OCI-LY3 (cell line): ENCODE measurements around the gene CCDC172.

Source experiments
- H2AFZ ChIP-seq: fragments of 200-600, 300-600 bp; shearing (Covaris generic); 2 replicates; pipeline ENCODE4 v1.6.0; 2014; ENCODE audit warnings: antibody characterized with exemption, low read depth, low read length
- H3K27ac ChIP-seq: fragments of 200-600, 300-600 bp; sonication (generic); 2 replicates; pipeline ENCODE4 v1.5.1; 2014; ENCODE audit warnings: mild to moderate bottlenecking, low read length, moderate library complexity, mixed read lengths
- H3K27me3 ChIP-seq: fragments of 200-600, 300-600 bp; sonication (generic); 2 replicates; pipeline ENCODE4 v1.6.1; 2014; ENCODE audit warnings: low read depth, low read length, mixed read lengths
- H3K36me3 ChIP-seq: fragments of 200-600, 300-600 bp; sonication (generic); replicated peaks from 2 replicates; pipeline ENCODE3; 2014; ENCODE audit warnings: low read depth, low read length, mixed read lengths
- H3K4me1 ChIP-seq: fragments of 300-600, 200-600 bp; sonication (generic); 2 replicates; pipeline ENCODE4 v1.6.1; 2014; ENCODE audit warnings: low read length, mixed read lengths
- H3K4me2 ChIP-seq: fragments of 200-600, 300-600 bp; sonication (generic); 2 replicates; pipeline ENCODE4 v1.6.1; 2014; ENCODE audit warnings: low read length, mixed read lengths
- H3K4me3 ChIP-seq: fragments of 300-600, 200-600 bp; sonication (generic); 2 replicates; pipeline ENCODE4 v1.5.1; 2014; ENCODE audit warnings: antibody characterized with exemption, mild to moderate bottlenecking, low read length, moderate library complexity
- H3K79me2 ChIP-seq: fragments of 300-600, 200-600 bp; shearing (Covaris generic); 2 replicates; pipeline ENCODE4 v1.6.1; 2014; ENCODE audit warnings: mild to moderate bottlenecking, low read length, mixed read lengths
- H3K9ac ChIP-seq: fragments of 300-600, 200-600 bp; shearing (Covaris generic); 2 replicates; pipeline ENCODE4 v1.6.0; 2014; ENCODE audit warnings: mild to moderate bottlenecking, low read length, moderate library complexity
- H3K9me3 ChIP-seq: fragments of 200-600, 300-600 bp; shearing (Covaris generic); 2 replicates; pipeline ENCODE4 v1.6.1; 2014; ENCODE audit warnings: low read length, mixed read lengths; ENCODE audit not compliant: insufficient read depth
- H4K20me1 ChIP-seq: fragments of 200-600, 300-600 bp; sonication (generic); 2 replicates; pipeline ENCODE4 v1.6.1; 2016; ENCODE audit warnings: low read length, mixed read lengths; ENCODE audit not compliant: insufficient read depth
- CTCF ChIP-seq: fragments of 200-600, 300-600 bp; sonication (generic); IDR thresholded peaks from 2 replicates; pipeline ENCODE4 v1.5.1; 2014; ENCODE audit warnings: antibody characterized with exemption, low read length, low read depth
- EZH2phosphoT487 ChIP-seq: fragments of 200-600 bp; shearing (Covaris generic); IDR thresholded peaks from 2 replicates; pipeline ENCODE4 v1.6.1; 2018; ENCODE audit warnings: antibody characterized with exemption, mixed run types, low read depth

The CCDC172 gene

GRCh38 chr10:116329153-116329552 is 4.9 kb downstream of the CCDC172 start:
- Histone ChIP-seq H4K20me1 (no peaks in the 10 kb centered on the region), H3K9me3 (no peaks in the 10 kb centered on the region), H3K27me3 (no peaks in the 10 kb centered on the region), H2AFZ (no peak overlapping the region), H3K4me1 (no peaks in the 10 kb centered on the region), H3K4me2 (no peak overlapping the region), H3K79me2 (no peaks in the 10 kb centered on the region), H3K4me3 (no peak overlapping the region), H3K36me3 (no peaks in the 10 kb centered on the region), H3K9ac (no peak overlapping the region), H3K27ac (no peak overlapping the region)
- TF ChIP-seq CTCF (no peak), EZH2phosphoT487 (no peak)

GRCh38 chr10:116331815-116332214 is 7.6 kb downstream of the CCDC172 start:
- no peaks in the 10 kb centered on the region for H3K4me1 ChIP-seq
- H3K9me3 ChIP-seq: no peaks in the 10 kb centered on the region
- H3K4me2 ChIP-seq: no peak overlapping the region
- no peak overlapping the region for H3K9ac ChIP-seq
- no peak overlapping the region for H3K4me3 ChIP-seq
- H2AFZ ChIP-seq: no peak overlapping the region
- H3K27ac ChIP-seq: no peak overlapping the region
- H3K27me3 ChIP-seq: no peaks in the 10 kb centered on the region
- H3K36me3 ChIP-seq: no peaks in the 10 kb centered on the region
- H3K79me2 ChIP-seq: no peaks in the 10 kb centered on the region
- no peaks in the 10 kb centered on the region for H4K20me1 ChIP-seq
- no peak for TF ChIP-seq CTCF
- no peak for TF ChIP-seq EZH2phosphoT487

GRCh38 chr10:116336866-116337265 is 12.6 kb downstream of the CCDC172 start:
- no peaks in the 10 kb centered on the region for H3K27me3 ChIP-seq
- no peak for TF ChIP-seq CTCF
- TF ChIP-seq EZH2phosphoT487: no peak
- H3K4me2 ChIP-seq: no peak overlapping the region
- no peak overlapping the region for H3K27ac ChIP-seq
- no peaks in the 10 kb centered on the region for H3K9me3 ChIP-seq
- no peak overlapping the region for H2AFZ ChIP-seq
- no peaks in the 10 kb centered on the region for H3K79me2 ChIP-seq
- no peaks in the 10 kb centered on the region for H3K4me1 ChIP-seq
- no peaks in the 10 kb centered on the region for H4K20me1 ChIP-seq
- no peak overlapping the region for H3K4me3 ChIP-seq
- H3K9ac ChIP-seq: no peak overlapping the region
- no peaks in the 10 kb centered on the region for H3K36me3 ChIP-seq

GRCh38 chr10:116352125-116352524 is 27.9 kb downstream of the CCDC172 start:
- Histone ChIP-seq H4K20me1 (no peaks in the 10 kb centered on the region), H3K27me3 (no peaks in the 10 kb centered on the region), H3K9ac (no peak overlapping the region), H3K9me3 (no peaks in the 10 kb centered on the region), H3K4me1 (no peaks in the 10 kb centered on the region), H3K27ac (no peak overlapping the region), H3K4me3 (no peak overlapping the region), H3K36me3 (no peaks in the 10 kb centered on the region), H3K79me2 (no peaks in the 10 kb centered on the region), H3K4me2 (no peak overlapping the region), H2AFZ (no peak overlapping the region)
- no peak for TF ChIP-seq CTCF
- TF ChIP-seq EZH2phosphoT487: no peak
